HL-60 (cell line): ENCODE results near the gene UBA6.

Experiments
- TF ChIP-seq, protein P1 (sequence below): IDR thresholded peaks from one replicate; pipeline ENCODE4 v1.5.1; 2011; ENCODE audit warnings: low read length, control low read depth, inconsistent platforms; ENCODE audit not compliant: insufficient read depth
- TF ChIP-seq, protein P2 (sequence below): IDR thresholded peaks from 2 replicates; pipeline ENCODE4 v1.6.1; 2012; ENCODE audit warnings: low read depth; ENCODE audit not compliant: insufficient replicate concordance

- TF ChIP-seq, protein P1, sequence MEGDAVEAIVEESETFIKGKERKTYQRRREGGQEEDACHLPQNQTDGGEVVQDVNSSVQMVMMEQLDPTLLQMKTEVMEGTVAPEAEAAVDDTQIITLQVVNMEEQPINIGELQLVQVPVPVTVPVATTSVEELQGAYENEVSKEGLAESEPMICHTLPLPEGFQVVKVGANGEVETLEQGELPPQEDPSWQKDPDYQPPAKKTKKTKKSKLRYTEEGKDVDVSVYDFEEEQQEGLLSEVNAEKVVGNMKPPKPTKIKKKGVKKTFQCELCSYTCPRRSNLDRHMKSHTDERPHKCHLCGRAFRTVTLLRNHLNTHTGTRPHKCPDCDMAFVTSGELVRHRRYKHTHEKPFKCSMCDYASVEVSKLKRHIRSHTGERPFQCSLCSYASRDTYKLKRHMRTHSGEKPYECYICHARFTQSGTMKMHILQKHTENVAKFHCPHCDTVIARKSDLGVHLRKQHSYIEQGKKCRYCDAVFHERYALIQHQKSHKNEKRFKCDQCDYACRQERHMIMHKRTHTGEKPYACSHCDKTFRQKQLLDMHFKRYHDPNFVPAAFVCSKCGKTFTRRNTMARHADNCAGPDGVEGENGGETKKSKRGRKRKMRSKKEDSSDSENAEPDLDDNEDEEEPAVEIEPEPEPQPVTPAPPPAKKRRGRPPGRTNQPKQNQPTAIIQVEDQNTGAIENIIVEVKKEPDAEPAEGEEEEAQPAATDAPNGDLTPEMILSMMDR: no peak
- TF ChIP-seq, protein P2, sequence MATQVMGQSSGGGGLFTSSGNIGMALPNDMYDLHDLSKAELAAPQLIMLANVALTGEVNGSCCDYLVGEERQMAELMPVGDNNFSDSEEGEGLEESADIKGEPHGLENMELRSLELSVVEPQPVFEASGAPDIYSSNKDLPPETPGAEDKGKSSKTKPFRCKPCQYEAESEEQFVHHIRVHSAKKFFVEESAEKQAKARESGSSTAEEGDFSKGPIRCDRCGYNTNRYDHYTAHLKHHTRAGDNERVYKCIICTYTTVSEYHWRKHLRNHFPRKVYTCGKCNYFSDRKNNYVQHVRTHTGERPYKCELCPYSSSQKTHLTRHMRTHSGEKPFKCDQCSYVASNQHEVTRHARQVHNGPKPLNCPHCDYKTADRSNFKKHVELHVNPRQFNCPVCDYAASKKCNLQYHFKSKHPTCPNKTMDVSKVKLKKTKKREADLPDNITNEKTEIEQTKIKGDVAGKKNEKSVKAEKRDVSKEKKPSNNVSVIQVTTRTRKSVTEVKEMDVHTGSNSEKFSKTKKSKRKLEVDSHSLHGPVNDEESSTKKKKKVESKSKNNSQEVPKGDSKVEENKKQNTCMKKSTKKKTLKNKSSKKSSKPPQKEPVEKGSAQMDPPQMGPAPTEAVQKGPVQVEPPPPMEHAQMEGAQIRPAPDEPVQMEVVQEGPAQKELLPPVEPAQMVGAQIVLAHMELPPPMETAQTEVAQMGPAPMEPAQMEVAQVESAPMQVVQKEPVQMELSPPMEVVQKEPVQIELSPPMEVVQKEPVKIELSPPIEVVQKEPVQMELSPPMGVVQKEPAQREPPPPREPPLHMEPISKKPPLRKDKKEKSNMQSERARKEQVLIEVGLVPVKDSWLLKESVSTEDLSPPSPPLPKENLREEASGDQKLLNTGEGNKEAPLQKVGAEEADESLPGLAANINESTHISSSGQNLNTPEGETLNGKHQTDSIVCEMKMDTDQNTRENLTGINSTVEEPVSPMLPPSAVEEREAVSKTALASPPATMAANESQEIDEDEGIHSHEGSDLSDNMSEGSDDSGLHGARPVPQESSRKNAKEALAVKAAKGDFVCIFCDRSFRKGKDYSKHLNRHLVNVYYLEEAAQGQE: no peak
Measured at GRCh38 chr4:67659065-67659464, 41.9 kb downstream of the UBA6 start.
